ENCODE measurements around the gene CHCHD5. TPM values are rescaled to one million over a fixed set of nuclear protein-coding genes. Genes with fewer than 3 reads are reported as not detected.

Gene CHCHD5
- total RNA-seq, 2 experiments from 2014 or later, result 34.8 to 37.5 TPM

- peaks cover 5% of the 10 kb centered on the region for H3K4me1 Mint-ChIP-seq (ENCODE audit: low read depth)
- no peaks in the 10 kb centered on the region for H3K9me3 Mint-ChIP-seq
- TF ChIP-seq CTCF (IDR thresholded peaks at IDR 0.05), result no peak
- CTCF ChIA-PET, result interaction anchor here (1.0 to 16.3 kb wide), 6 partner anchors 29 to 152 kb away, joined by 3 to 202 read pairs (median 16); no protein-coding TSS in a partner anchor
- H3K36me3 Mint-ChIP-seq (ENCODE audit: low read depth), result peaks cover 2% of the 10 kb centered on the region
- no peak overlapping the region for H3K27ac Mint-ChIP-seq
- POLR2A ChIA-PET, result no interaction called here
- DNase-seq (no peak), ATAC-seq (no peak)
- H3K27me3 Mint-ChIP-seq, result no peaks in the 10 kb centered on the region
- H3K4me3 Mint-ChIP-seq, result no peak overlapping the region
- intact Hi-C loops (cut with micrococcal nuclease), result no loop called here
Measured at GRCh38 chr2:112597537-112598322, 13.3 kb downstream of the CHCHD5 start.

- TF ChIP-seq CTCF (IDR thresholded peaks at IDR 0.05), result no peak
- H3K36me3 Mint-ChIP-seq (ENCODE audit: low read depth), result no peaks in the 10 kb centered on the region
- no peak overlapping the region for H3K4me3 Mint-ChIP-seq
- no peaks in the 10 kb centered on the region for H3K9me3 Mint-ChIP-seq
- H3K27me3 Mint-ChIP-seq, result no peaks in the 10 kb centered on the region
- H3K4me1 Mint-ChIP-seq (ENCODE audit: low read depth), result peaks cover 5% of the 10 kb centered on the region
- DNase-seq (no peak), ATAC-seq (no peak)
- ChIA-PET POLR2A (interaction anchor here (0.8 to 1.2 kb wide), 5 partner anchors 14 to 125 kb away, joined by 3 to 5 read pairs (median 4); partner anchors contain the start of gene SLC20A1), CTCF (interaction anchor here (0.7 to 16.3 kb wide), 35 partner anchors 8 to 675 kb away, joined by 3 to 202 read pairs (median 5); partner anchors contain the start of gene CHCHD5)
- H3K27ac Mint-ChIP-seq, result no peak overlapping the region
- intact Hi-C loops (cut with micrococcal nuclease), result loop anchor here (1.0 kb wide), 1 partner anchor 126 kb away; no protein-coding TSS in a partner anchor
Measured at GRCh38 chr2:112600634-112601033, 16.2 kb downstream of the CHCHD5 start.

GRCh38 chr2:112601754-112602153 lies 17.3 kb downstream of the CHCHD5 start:
- ATAC-seq (no peak), DNase-seq (no peak)
- TF ChIP-seq CTCF (IDR thresholded peaks at IDR 0.05), result no peak
- no peaks in the 10 kb centered on the region for H3K9me3 Mint-ChIP-seq
- POLR2A ChIA-PET, result interaction anchor here (0.6 kb wide), 2 partner anchors 46 to 102 kb away, joined by 3 read pairs; no protein-coding TSS in a partner anchor
- H3K4me3 Mint-ChIP-seq, result no peak overlapping the region
- no peaks in the 10 kb centered on the region for H3K36me3 Mint-ChIP-seq (ENCODE audit: low read depth)
- CTCF ChIA-PET, result interaction anchor here (5.8 to 16.3 kb wide), 2 partner anchors 25 to 127 kb away, joined by 81 to 202 read pairs; no protein-coding TSS in a partner anchor
- no peaks in the 10 kb centered on the region for H3K27me3 Mint-ChIP-seq
- peaks cover 5% of the 10 kb centered on the region for H3K4me1 Mint-ChIP-seq (ENCODE audit: low read depth)
- intact Hi-C loops (cut with micrococcal nuclease), result no loop called here
- no peak overlapping the region for H3K27ac Mint-ChIP-seq

- no peaks in the 10 kb centered on the region for H3K36me3 Mint-ChIP-seq (ENCODE audit: low read depth)
- H3K4me3 Mint-ChIP-seq, result no peak overlapping the region
- ATAC-seq (no peak), DNase-seq (no peak)
- no peak for TF ChIP-seq CTCF (IDR thresholded peaks at IDR 0.05)
- no peak overlapping the region for H3K27ac Mint-ChIP-seq
- no peaks in the 10 kb centered on the region for H3K9me3 Mint-ChIP-seq
- intact Hi-C loops (cut with micrococcal nuclease), result no loop called here
- CTCF ChIA-PET, result interaction anchor here (16.3 kb wide), 1 partner anchor 125 kb away, joined by 202 read pairs; no protein-coding TSS in a partner anchor
- peaks cover 5% of the 10 kb centered on the region for H3K4me1 Mint-ChIP-seq (ENCODE audit: low read depth)
- POLR2A ChIA-PET, result no interaction called here
- no peaks in the 10 kb centered on the region for H3K27me3 Mint-ChIP-seq
Measured at GRCh38 chr2:112602917-112603316, 18.5 kb downstream of the CHCHD5 start.

- no peaks in the 10 kb centered on the region for H3K36me3 Mint-ChIP-seq (ENCODE audit: low read depth)
- H3K4me1 Mint-ChIP-seq (ENCODE audit: low read depth), result peaks cover 5% of the 10 kb centered on the region
- POLR2A ChIA-PET, result interaction anchor here (0.9 to 1.6 kb wide), 4 partner anchors 23 to 63 kb away, joined by 3 to 5 read pairs (median 3); no protein-coding TSS in a partner anchor
- DNase-seq, result no peak
- no peak for TF ChIP-seq CTCF (IDR thresholded peaks at IDR 0.05)
- no peak overlapping the region for H3K4me3 Mint-ChIP-seq
- H3K27ac Mint-ChIP-seq, result no peak overlapping the region
- no peak for ATAC-seq
- no peaks in the 10 kb centered on the region for H3K9me3 Mint-ChIP-seq
- no peaks in the 10 kb centered on the region for H3K27me3 Mint-ChIP-seq
- CTCF ChIA-PET, result interaction anchor here (1.2 to 16.3 kb wide), 3 partner anchors 87 to 146 kb away, joined by 4 to 202 read pairs (median 5); no protein-coding TSS in a partner anchor
- intact Hi-C loops (cut with micrococcal nuclease), result no loop called here
Measured at GRCh38 chr2:112603731-112604130, 19.3 kb downstream of the CHCHD5 start.
